ENCODE measurements around the gene ARRDC1. TPM values are rescaled to one million over a fixed set of nuclear protein-coding genes. Genes with fewer than 3 reads are reported as not detected.
"Not testable (repeated sequence)": the region's sequence is repeated elsewhere in the genome, so short reads cannot be mapped to it uniquely, and the experiment has no call there.

Gene ARRDC1
- 22.3 and 26.8 TPM in 2 replicates for total RNA-seq

DNA sequence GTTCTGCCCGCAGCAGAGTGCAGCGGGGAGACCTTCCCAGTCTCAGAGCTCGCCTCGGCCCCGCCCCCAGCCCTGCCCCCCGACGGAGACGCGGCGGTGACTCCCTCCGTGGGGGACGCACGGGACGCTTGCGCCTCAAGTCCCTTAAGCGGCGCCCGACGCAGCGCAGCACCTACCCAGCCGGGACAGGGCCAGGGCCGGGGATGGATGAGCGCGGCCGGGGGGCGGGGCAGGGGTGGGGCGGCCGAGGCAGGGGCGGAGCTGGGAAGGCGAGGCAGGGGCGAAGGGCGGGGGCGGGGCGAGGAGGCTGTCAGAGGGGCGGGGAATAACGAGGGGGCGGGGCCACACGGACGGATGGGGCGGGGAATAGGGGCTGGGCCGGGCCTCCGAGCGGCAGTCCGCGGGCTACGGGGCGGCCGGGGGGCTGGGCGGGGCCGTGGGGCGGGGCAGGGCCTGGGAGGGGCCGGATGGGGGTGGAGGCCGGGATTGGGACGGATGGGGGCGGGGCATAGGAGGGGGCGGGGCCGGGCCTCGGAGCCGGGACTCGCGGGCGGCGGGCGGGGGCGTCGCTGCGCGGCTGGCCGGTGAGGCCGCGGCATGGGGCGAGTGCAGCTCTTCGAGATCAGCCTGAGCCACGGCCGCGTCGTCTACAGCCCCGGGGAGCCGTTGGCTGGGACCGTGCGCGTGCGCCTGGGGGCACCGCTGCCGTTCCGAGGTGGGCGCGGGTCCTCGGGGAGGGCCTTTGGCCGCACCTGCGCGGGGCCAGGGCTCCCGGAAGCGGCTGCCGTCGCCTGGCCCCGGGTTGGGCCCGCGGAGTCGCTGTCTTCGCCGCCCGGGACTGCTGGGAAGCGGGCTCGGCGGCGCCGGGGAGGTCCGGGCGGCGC lies at the start of gene ARRDC1:
Gene ARRDC1, plus strand, starts transcription at position 566 of the 884 bp plus-strand sequence. Its CDS starts 32 bp downstream, at position 598.
- DNase-seq (ENCODE audit: low read depth in 2 of 2), result peak; percentile 61 to 92

GRCh38 chr9:137556069-137556838 lies 49.2 kb upstream of the ARRDC1 start:
- no peak for DNase-seq (ENCODE audit: low read depth in 2 of 2)

DNA sequence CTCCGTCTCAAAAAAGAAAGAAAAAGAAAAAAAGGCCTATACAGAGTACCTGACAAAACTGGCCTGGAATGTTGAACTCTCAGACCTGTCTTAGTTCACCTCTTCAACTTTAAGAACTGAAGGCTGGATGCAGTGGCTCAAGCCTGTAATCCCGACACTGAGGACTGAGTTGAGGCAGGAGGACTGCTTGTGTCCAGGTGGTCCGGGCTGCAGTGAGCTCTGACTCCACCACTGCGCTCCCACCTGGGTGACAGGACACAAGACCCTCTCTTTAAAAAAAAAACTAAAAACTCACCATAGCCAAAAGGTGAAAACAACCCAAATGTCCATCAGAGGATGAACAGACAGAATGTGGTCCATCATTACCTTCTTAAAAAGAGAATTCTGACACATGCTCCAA lies 47.4 kb upstream of the ARRDC1 start:
- no peak for DNase-seq (ENCODE audit: low read depth in 2 of 2)

GRCh38 chr9:137564134-137564533 lies 41.4 kb upstream of the ARRDC1 start:
- no peak for DNase-seq (ENCODE audit: low read depth in 2 of 2)

DNA sequence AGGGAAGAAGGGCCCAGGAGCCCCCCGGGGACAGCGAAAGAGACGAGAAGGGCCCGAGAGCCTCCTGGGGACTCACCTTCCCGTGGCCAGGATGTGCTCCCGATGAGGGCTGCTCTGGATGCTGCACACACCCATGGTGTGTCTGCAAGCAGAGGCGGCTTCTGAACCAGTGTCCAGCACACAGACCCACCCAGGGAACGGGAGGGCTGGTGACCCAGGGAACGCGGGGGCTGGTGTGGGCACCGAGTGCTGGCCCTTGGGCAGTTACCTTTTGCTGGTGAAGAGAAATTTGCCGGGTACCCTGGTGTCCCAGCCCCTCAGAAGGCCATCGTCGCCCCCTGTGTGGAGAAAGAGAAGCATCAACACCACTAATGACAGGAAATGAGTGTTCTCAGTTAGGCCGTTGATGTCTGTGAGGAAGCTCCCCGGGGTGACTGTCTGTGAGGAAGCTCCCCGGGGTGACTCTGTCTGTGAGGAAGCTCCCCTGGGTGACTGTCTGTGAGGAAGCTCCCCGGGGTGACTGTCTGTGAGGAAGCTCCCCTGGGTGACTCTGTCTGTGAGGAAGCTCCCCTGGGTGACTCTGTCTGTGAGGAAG lies 40.6 kb upstream of the ARRDC1 start:
- DNase-seq (ENCODE audit: low read depth in 2 of 2), result no peak

GRCh38 chr9:137568445-137568844 lies 37.0 kb upstream of the ARRDC1 start:
- DNase-seq (ENCODE audit: low read depth in 2 of 2), result not testable (repeated sequence)

DNA sequence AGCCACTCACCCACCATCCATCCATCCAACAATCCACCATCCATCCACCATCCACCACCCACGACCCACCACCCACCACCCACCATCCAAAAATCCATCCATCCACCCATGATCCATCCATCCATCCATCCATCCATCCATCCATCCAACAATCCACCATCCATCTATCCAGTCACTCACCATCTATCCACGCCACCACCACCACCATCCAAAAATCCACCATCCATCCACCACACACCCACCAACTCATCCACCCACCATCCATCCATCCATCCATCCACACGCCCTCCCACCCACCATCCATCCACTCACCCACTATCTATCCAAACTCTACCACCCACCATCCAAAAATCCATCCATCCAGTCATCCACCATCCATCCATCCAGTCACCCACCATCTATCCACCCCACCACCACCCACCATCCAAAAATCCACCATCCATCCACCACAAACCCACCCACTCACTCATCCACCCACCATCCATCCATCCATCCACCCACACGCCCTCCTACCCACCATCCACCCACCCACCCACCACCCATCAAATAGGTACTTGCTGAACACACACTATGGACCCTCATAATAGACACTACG lies 35.8 kb upstream of the ARRDC1 start:
- no peak for DNase-seq (ENCODE audit: low read depth in 2 of 2)

DNA sequence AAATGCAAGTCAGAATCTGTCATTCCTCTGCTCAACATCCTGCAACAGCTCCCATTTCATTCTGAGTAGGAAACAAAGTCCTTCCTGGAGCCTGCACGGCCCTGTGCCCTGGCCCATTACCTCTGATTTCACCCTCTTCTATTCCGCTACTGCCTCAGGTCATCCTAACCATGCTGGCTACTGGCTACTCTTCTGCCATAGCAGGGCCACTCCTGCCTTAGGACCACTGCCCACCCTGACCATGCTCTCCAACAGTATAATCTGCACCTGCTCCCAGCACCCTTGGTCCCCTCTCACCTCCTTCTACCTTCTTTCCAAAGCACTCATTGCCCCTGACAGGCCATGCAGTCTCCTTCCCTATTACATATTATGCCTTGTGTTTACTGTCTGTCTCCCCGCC lies 34.9 kb upstream of the ARRDC1 start:
- DNase-seq (ENCODE audit: low read depth in 2 of 2), result no peak

GRCh38 chr9:137574192-137574591 lies 31.3 kb upstream of the ARRDC1 start:
- DNase-seq (ENCODE audit: low read depth in 2 of 2), result no peak

- DNase-seq (ENCODE audit: low read depth in 2 of 2), result no peak
These were observed 30.1 kb upstream of the ARRDC1 start for GRCh38 chr9:137575364-137575715.

GRCh38 chr9:137575716-137576411 lies 29.6 kb upstream of the ARRDC1 start:
- DNase-seq (ENCODE audit: low read depth in 2 of 2), result no peak

- peak; percentile 71 to 93 for DNase-seq (ENCODE audit: low read depth in 2 of 2)
These were observed 26.8 kb upstream of the ARRDC1 start, which contains the start of gene DPH7 for GRCh38 chr9:137578518-137579258. DPH7 (minus strand) TSS chr9:137578925; CDS start chr9:137578777, 148 bp downstream.

DNA sequence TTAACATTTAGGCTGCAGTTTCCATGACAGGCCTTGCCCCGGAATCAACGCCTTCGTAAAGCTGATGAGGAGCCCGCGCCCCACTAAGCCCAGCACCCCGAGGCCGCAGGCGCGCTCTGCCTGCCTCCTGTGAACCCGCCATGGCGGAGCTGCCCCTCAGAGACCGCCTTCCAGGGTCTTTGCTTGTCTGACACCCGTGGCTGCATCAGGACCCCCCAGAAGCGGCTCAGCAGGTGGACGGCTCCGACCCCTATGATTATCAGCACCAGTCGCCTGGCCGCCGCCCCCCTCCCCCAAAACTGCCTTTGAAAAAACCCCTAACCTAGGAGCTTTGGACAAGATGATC lies 26.3 kb upstream of the ARRDC1 start:
- DNase-seq (ENCODE audit: low read depth in 2 of 2), result no peak

GRCh38 chr9:137580209-137580953 lies 25.1 kb upstream of the ARRDC1 start:
- no peak for DNase-seq (ENCODE audit: low read depth in 2 of 2)

DNA sequence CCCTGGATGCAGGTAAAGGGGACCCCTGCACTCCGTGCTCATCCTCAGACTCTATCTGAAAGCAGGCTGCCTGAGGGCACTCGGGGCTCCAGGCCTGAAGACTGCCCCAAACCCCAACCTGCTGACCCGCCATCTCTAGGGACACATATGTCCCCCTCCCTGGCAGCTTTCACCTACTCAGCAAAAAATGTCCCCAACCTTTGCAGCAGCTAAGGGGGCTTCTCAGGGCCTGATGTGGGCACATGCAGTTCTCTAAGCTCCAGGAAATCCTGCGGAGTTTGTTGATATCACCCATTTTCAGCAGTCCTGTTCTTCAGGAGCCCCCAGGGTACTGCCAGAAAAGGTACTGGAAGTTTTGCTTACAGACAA lies 24.5 kb upstream of the ARRDC1 start:
- no peak for DNase-seq (ENCODE audit: low read depth in 2 of 2)

DNA sequence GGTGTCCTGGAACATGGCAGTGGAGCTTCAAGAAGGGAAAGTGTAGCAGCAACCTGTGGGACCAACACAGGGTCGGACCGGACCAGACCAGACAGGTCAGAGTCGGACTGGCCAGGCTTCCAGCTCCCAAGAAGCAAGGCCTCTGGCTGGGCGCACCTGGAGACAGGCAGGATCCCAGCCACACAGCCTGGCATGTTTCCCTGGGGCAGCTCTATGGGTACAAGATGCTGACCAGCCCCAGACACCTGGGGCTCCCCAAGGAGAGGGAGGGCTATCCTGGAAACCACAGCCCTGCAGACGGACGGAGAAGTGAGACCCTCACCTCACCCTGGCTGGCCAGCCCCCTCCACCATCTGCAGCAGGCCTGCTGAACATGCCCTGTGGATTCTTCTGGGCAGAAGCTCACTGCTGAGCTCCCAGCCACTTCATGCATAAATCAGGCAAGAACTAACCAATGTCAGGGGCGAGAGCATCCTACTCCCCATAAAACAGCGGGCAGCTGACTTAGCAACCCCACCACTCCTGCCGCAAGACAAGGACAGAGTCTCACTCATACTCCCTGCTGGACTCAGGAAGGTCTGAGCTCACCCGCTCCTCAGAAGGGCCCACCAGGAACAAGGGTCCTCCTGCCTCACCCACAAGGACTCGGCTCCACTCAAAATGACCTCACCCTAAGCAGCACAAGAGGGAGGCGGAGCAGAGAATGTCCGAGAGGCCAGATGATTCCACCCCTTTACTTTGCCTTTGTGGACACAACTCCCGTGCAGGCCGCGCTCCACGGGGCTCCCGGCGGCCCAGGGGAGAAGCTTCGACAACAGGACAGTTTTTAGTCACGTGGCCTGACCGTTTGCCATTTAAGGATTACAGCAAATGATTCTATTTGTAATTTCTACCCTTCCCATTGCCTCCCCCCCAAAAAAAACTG lies 23.9 kb upstream of the ARRDC1 start:
- DNase-seq (ENCODE audit: low read depth in 2 of 2), result no peak

DNA sequence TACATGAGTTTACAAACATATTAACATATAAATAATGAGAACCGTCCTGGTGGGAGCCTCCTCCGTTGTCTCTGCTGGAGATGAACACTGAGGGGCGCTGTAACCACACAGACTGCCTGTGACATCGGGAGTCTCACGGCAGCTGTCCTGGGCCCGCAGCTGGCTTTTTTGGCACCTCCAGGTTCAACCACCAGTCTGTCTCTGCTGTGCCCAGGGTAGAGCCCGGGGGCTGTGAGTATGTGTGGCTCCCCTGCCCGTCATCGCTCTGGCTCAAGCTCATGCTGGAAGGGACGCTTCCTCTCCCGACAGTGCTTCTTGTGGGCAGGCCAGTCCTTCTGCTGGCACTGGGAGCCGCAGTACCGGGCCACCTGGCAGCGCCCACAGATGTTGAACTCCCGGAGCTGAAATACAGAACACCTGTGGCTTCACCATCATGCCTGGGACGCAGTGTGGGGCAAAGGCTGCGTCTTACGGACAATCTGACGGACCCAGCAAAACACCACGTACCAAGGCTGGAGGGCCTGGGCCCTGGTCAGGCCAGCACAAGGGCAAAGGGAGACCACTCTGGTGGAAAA lies 23.1 kb upstream of the ARRDC1 start:
- DNase-seq (ENCODE audit: low read depth in 2 of 2), result peak; percentile 12 to 29

DNA sequence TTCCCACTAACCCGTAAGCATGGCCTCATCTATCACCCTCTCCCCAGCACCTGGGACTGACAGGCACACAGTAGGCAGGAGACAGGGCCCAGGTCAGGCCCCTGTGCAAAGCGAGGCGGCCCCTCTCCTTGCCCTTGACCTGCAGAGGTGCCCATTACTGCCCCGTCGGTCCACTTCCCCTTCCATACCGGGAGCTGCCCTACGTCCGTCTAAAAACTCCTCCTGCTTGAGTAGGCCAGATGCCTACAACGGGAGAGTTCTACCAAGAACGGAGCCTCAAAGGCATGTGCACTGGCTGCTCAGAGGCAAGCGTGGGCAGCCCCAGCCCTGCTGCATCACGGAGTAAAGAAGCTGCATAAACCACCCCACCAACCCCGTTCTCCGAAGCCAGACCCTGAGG lies 22.1 kb upstream of the ARRDC1 start:
- DNase-seq (ENCODE audit: low read depth in 2 of 2), result no peak

Data from dermis microvascular lymphatic vessel endothelial cell (primary cell).